ENCODE measurements around the gene TLN1. TPM values are rescaled to one million over a fixed set of nuclear protein-coding genes. Genes with fewer than 3 reads are reported as not detected.

TLN1 gene
- total RNA-seq, 1 experiment from 2014 or later: 99.5 TPM

Small RNA genes lying within 50 kb of the gene (small RNA-seq; reads per million reads assigned to genes)
- gene MIR6853: not detected
- gene RMRP: not detected
- not detected for gene RN7SL22P

Other genes with a start within 250 kb of the TLN1 start
- 0.94 and 2.0 TPM in 2 replicates for gene RUSC2, start 242.1 kb downstream of the TLN1 start, total RNA-seq (2014; rRNA removed; shearing (Covaris generic))
- 7.7 and 7.9 TPM in 2 replicates for gene TESK1, start 126.9 kb downstream of the TLN1 start, total RNA-seq (2014; rRNA removed; shearing (Covaris generic))
- gene CD72, start 113.8 kb downstream of the TLN1 start, total RNA-seq (2014; rRNA removed; shearing (Covaris generic)): 0.23 TPM in 1 of 2 replicates, not detected in the other
- gene SIT1, start 81.3 kb downstream of the TLN1 start, total RNA-seq (2014; rRNA removed; shearing (Covaris generic)): not detected in 2 replicates
- gene RMRP, start 74.2 kb downstream of the TLN1 start, total RNA-seq (2014; rRNA removed; shearing (Covaris generic)): 23,916 and 27,637 TPM in 2 replicates
- 19.7 and 19.9 TPM in 2 replicates for gene CCDC107, start 73.9 kb downstream of the TLN1 start, total RNA-seq (2014; rRNA removed; shearing (Covaris generic))
- gene ARHGEF39, start 67.0 kb downstream of the TLN1 start, total RNA-seq (2014; rRNA removed; shearing (Covaris generic)): 16.2 and 23.4 TPM in 2 replicates
- 82.8 and 95.4 TPM in 2 replicates for gene CA9, start 58.3 kb downstream of the TLN1 start, total RNA-seq (2014; rRNA removed; shearing (Covaris generic))
- gene TPM2, start 42.3 kb downstream of the TLN1 start, total RNA-seq (2014; rRNA removed; shearing (Covaris generic)): 61.0 and 69.8 TPM in 2 replicates
- gene CREB3, start 471 bp upstream of the TLN1 start, total RNA-seq (2014; rRNA removed; shearing (Covaris generic)): 42.4 and 44.5 TPM in 2 replicates
- 74.6 and 84.9 TPM in 2 replicates for gene GBA2, start 17.0 kb upstream of the TLN1 start, total RNA-seq (2014; rRNA removed; shearing (Covaris generic))
- 18.9 and 20.6 TPM in 2 replicates for gene RGP1, start 17.1 kb upstream of the TLN1 start, total RNA-seq (2014; rRNA removed; shearing (Covaris generic))
- gene MSMP, start 22.1 kb upstream of the TLN1 start, total RNA-seq (2014; rRNA removed; shearing (Covaris generic)): 0.28 TPM in 1 of 2 replicates, not detected in the other
- 6.3 and 8.3 TPM in 2 replicates for gene NPR2, start 59.4 kb upstream of the TLN1 start, total RNA-seq (2014; rRNA removed; shearing (Covaris generic))
- 0.78 and 1.9 TPM in 2 replicates for gene SPAG8, start 80.1 kb upstream of the TLN1 start, total RNA-seq (2014; rRNA removed; shearing (Covaris generic))
- 91.2 and 98.7 TPM in 2 replicates for gene HINT2, start 82.8 kb upstream of the TLN1 start, total RNA-seq (2014; rRNA removed; shearing (Covaris generic))
- 0.10 and 0.16 TPM in 2 replicates for gene FAM221B, start 96.5 kb upstream of the TLN1 start, total RNA-seq (2014; rRNA removed; shearing (Covaris generic))
- 3.1 and 4.5 TPM in 2 replicates for gene TMEM8B, start 97.0 kb upstream of the TLN1 start, total RNA-seq (2014; rRNA removed; shearing (Covaris generic))
- not detected in 2 replicates for gene OR13J1, start 138.2 kb upstream of the TLN1 start, total RNA-seq (2014; rRNA removed; shearing (Covaris generic))
- 4.1 and 7.7 TPM in 2 replicates for gene HRCT1, start 174.0 kb upstream of the TLN1 start, total RNA-seq (2014; rRNA removed; shearing (Covaris generic))
- 0.23 TPM in 1 of 2 replicates, not detected in the other for gene SPAAR, start 177.3 kb upstream of the TLN1 start, total RNA-seq (2014; rRNA removed; shearing (Covaris generic))
- not detected in 2 replicates for gene OR2S2, start 226.0 kb upstream of the TLN1 start, total RNA-seq (2014; rRNA removed; shearing (Covaris generic))

Measured in HT-29 (cell line).